ENCODE results near the gene EML3.
"Not testable (repeated sequence)": the region's sequence is repeated elsewhere in the genome, so short reads cannot be mapped to it uniquely, and the experiment has no call there.

Gene EML3

DNA sequence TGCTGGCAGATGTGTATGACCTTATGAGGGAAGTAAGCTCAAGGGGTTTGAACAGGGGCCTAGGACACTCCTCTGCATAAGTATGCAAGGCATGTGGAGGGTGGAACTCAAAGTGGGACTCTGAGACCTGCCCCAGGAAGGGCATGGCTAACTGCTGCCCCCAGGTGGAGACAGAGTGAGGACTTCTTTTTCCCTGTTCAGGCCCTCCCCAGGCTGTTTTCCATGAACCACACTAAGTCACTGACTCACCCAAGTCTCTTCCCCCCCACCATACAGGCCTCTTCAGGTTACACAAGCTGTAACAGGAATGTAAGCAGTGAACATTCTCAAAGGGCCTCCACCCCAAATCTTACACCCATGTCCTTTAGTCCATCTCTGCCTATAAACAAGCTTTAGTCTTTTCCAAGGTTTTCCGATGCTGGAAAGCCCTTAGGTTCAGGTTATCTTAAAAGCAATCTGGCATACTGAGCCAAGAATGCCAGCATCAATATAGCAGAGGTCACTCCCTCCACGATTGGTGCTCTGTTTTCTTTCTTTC, 51.9 kb downstream of the EML3 start:
- Histone ChIP-seq H3K9me3 (ENCODE audit: low read length) (no peaks in the 10 kb centered on the region), H3K4me1 (ENCODE audit: insufficient read depth, low read length, severe bottlenecking) (peaks cover 23% of the 10 kb centered on the region), H3K79me2 (ENCODE audit: insufficient read depth, low read length) (no peaks in the 10 kb centered on the region), H2AFZ (ENCODE audit: low read length) (no peak overlapping the region), H3K4me2 (ENCODE audit: low read length) (no peak overlapping the region), H3K9ac (ENCODE audit: low read length) (no peak overlapping the region), H3K27me3 (ENCODE audit: insufficient read depth, low read length) (no peaks in the 10 kb centered on the region), H3K4me3 (ENCODE audit: low read depth, low read length, poor library complexity, severe bottlenecking) (no peak overlapping the region), H3F3A (ENCODE audit: insufficient read depth, low read length) (no peaks in the 10 kb centered on the region; the same call in 1 of the 2 replicates), H3K27ac (ENCODE audit: low read depth, low read length, poor library complexity, severe bottlenecking) (no peak overlapping the region), H3K9me2 (ENCODE audit: low read depth, low read length) (no peaks in the 10 kb centered on the region), H4K20me1 (ENCODE audit: insufficient read depth, low read length) (no peaks in the 10 kb centered on the region), H3K36me3 (ENCODE audit: insufficient read depth, low read length) (peaks cover 90% of the 10 kb centered on the region)
- TF ChIP-seq EZH2 (IDR thresholded peaks at IDR 0.05; ENCODE audit: borderline replicate concordance, low read length), result no peak
- TF ChIP-seq, protein P1, sequence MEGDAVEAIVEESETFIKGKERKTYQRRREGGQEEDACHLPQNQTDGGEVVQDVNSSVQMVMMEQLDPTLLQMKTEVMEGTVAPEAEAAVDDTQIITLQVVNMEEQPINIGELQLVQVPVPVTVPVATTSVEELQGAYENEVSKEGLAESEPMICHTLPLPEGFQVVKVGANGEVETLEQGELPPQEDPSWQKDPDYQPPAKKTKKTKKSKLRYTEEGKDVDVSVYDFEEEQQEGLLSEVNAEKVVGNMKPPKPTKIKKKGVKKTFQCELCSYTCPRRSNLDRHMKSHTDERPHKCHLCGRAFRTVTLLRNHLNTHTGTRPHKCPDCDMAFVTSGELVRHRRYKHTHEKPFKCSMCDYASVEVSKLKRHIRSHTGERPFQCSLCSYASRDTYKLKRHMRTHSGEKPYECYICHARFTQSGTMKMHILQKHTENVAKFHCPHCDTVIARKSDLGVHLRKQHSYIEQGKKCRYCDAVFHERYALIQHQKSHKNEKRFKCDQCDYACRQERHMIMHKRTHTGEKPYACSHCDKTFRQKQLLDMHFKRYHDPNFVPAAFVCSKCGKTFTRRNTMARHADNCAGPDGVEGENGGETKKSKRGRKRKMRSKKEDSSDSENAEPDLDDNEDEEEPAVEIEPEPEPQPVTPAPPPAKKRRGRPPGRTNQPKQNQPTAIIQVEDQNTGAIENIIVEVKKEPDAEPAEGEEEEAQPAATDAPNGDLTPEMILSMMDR (IDR thresholded peaks at IDR 0.05; ENCODE audit: low read length), result peak; percentile 54

DNA sequence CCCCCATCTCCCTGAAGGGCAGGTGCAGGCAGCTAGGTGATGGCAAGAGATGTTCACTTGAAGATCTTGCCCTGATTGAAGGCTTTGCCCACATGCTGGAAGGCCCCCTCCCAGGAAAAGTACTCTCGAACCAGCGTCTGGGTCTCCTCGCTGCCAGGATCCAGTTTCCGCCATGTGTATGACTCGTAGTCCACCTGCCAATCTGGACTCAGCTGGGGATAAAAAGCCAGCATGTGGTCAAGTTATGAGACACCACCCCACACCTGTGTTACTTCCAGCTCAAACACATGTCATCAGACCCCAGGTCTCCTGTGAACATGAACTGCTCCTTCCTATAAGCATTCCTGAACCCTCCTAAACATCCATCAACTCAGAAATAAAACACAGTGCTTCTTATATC, 52.9 kb downstream of the EML3 start:
- not testable (repeated sequence) for H3K4me3 ChIP-seq (ENCODE audit: low read depth, low read length, poor library complexity, severe bottlenecking); H3K27ac ChIP-seq (ENCODE audit: low read depth, low read length, poor library complexity, severe bottlenecking); H3K9ac ChIP-seq (ENCODE audit: low read length); H3K9me2 ChIP-seq (ENCODE audit: low read depth, low read length); H3K9me3 ChIP-seq (ENCODE audit: low read length); H2AFZ ChIP-seq (ENCODE audit: low read length); H3K79me2 ChIP-seq (ENCODE audit: insufficient read depth, low read length); H4K20me1 ChIP-seq (ENCODE audit: insufficient read depth, low read length); H3F3A ChIP-seq (ENCODE audit: insufficient read depth, low read length); H3K27me3 ChIP-seq (ENCODE audit: insufficient read depth, low read length); H3K4me2 ChIP-seq (ENCODE audit: low read length)
- Histone ChIP-seq H3K36me3 (ENCODE audit: insufficient read depth, low read length) (peaks cover 83% of the 10 kb centered on the region), H3K4me1 (ENCODE audit: insufficient read depth, low read length, severe bottlenecking) (peaks cover 29% of the 10 kb centered on the region)

DNA sequence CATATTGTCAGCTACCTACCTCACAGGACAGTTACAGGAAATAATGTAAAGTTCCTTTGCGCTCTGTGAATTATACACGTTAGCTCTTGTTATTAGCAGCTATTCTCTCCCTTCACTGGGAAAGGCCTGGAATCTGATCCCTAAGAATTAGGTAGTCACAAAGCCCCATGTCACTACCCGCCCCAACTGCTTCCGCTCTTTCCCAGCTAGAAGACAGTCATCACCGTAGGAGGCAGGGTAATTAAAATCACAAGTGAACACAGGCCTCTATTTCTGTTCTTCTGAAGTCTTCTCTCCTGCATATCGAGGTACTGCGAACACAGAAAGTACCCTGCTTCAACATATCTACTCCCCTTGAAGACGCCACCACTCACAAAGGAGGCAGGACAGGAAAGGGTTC, 53.4 kb downstream of the EML3 start:
- Histone ChIP-seq H3K79me2 (ENCODE audit: insufficient read depth, low read length) (no peaks in the 10 kb centered on the region), H3K4me3 (ENCODE audit: low read depth, low read length, poor library complexity, severe bottlenecking) (no peak overlapping the region), H3K27me3 (ENCODE audit: insufficient read depth, low read length) (no peaks in the 10 kb centered on the region), H3K9me3 (ENCODE audit: low read length) (no peaks in the 10 kb centered on the region), H4K20me1 (ENCODE audit: insufficient read depth, low read length) (no peaks in the 10 kb centered on the region), H3F3A (ENCODE audit: insufficient read depth, low read length) (no peaks in the 10 kb centered on the region; the same call in 1 of the 2 replicates), H3K4me2 (ENCODE audit: low read length) (no peak overlapping the region), H3K9ac (ENCODE audit: low read length) (no peak overlapping the region), H3K27ac (ENCODE audit: low read depth, low read length, poor library complexity, severe bottlenecking) (no peak overlapping the region), H3K4me1 (ENCODE audit: insufficient read depth, low read length, severe bottlenecking) (peaks cover 29% of the 10 kb centered on the region), H3K36me3 (ENCODE audit: insufficient read depth, low read length) (peaks cover 86% of the 10 kb centered on the region), H2AFZ (ENCODE audit: low read length) (no peak overlapping the region), H3K9me2 (ENCODE audit: low read depth, low read length) (no peaks in the 10 kb centered on the region)
- TF ChIP-seq, protein P1 (IDR thresholded peaks at IDR 0.05; ENCODE audit: low read length), result no peak
- no peak for TF ChIP-seq EZH2 (IDR thresholded peaks at IDR 0.05; ENCODE audit: borderline replicate concordance, low read length)

DNA sequence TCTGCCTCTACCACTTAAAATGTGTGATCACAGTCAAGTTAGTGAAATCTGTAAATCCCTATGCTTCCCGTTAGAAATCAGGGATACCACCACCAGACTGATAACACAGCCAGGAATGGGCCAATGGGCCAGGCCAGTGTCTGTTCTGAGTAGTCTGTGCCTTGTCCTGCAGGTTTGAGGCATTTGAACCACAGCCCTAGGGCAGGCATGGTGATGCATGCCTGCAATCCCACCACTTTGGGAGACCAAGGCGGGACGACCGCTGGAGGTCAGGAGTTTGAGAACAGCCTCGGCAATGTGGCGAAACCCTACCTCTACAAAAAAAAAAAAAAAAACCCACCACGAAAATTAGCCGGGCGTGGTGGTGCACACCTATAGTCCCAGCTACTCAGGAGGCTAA, 53.9 kb downstream of the EML3 start:
- Histone ChIP-seq H3K4me2 (ENCODE audit: low read length) (no peak overlapping the region), H3F3A (ENCODE audit: insufficient read depth, low read length) (no peaks in the 10 kb centered on the region; the same call in 1 of the 2 replicates), H2AFZ (ENCODE audit: low read length) (no peak overlapping the region), H3K27me3 (ENCODE audit: insufficient read depth, low read length) (no peaks in the 10 kb centered on the region), H3K27ac (ENCODE audit: low read depth, low read length, poor library complexity, severe bottlenecking) (no peak overlapping the region), H3K9me2 (ENCODE audit: low read depth, low read length) (no peaks in the 10 kb centered on the region), H3K36me3 (ENCODE audit: insufficient read depth, low read length) (peaks cover 85% of the 10 kb centered on the region), H3K4me3 (ENCODE audit: low read depth, low read length, poor library complexity, severe bottlenecking) (no peak overlapping the region), H4K20me1 (ENCODE audit: insufficient read depth, low read length) (no peaks in the 10 kb centered on the region), H3K79me2 (ENCODE audit: insufficient read depth, low read length) (no peaks in the 10 kb centered on the region), H3K4me1 (ENCODE audit: insufficient read depth, low read length, severe bottlenecking) (peaks cover 31% of the 10 kb centered on the region), H3K9me3 (ENCODE audit: low read length) (no peaks in the 10 kb centered on the region), H3K9ac (ENCODE audit: low read length) (no peak overlapping the region)
- no peak for TF ChIP-seq EZH2 (IDR thresholded peaks at IDR 0.05; ENCODE audit: borderline replicate concordance, low read length)
